ENCODE results near the gene VAMP1. TPM values are rescaled to one million over a fixed set of nuclear protein-coding genes. Genes with fewer than 3 reads are reported as not detected.
A peak's percentile ranks its signal among the peaks of the same experiment; 100 is the strongest.

Gene VAMP1
- total and polyA plus RNA-seq, 9 of the 15 experiments (the other 6 are each of a cell fraction or from before 2014, with no cell fraction given): 0.76 to 13.2 (median 4.2) TPM

DNA sequence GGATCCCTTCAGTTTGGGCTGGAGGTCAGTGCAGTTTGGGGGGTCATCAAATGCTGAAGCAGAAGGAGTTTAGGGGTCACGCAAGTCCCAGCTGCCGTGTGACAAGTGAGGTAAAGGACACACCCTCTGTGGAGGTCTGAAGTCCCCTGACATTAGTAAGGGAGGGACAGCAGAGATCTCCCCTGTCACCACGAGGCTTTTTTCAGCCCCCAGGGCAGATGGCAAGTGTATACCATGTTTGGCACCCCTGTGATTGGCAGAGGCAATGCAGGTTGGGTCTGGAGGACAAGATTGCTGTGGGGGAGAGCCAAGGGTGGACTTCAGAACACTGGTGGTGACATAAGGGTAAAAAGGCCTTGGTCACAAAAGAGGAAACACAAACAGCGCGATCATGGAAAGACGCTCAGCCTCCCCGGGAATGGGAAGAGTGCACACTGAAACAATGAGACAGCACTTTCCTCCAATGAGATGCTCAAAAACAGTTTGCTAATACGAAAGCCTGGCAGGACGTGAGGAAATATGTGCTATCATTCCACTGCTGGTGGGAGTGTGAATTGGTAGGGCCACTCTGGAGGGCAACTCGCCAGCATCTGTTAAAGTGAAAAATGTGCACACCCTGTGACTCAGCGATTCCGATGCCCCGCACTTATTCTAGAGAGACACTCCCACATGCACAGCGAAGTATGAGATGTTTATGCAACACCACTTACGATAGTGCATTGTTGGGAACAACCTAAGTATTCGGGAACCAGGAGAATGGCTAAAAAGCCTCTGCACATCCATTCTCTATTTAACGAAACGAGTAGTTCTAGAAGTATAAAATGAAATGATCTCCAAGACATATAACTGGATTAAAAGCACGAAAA lies 40.1 kb downstream of the VAMP1 start (continued):
- TF ChIP-seq CREB1 (IDR thresholded peaks at IDR 0.05): no peak
- no peak for TF ChIP-seq CREB1 (CRISPR knock-in tag; IDR thresholded peaks at IDR 0.05)
- TF ChIP-seq TFAP4 (CRISPR knock-in tag; IDR thresholded peaks at IDR 0.05; ENCODE audit: borderline replicate concordance): no peak; the same call in 1 of the 2 replicates
- TF ChIP-seq SOX6 (IDR thresholded peaks at IDR 0.05): peak; percentile 73
- TF ChIP-seq, protein P1, sequence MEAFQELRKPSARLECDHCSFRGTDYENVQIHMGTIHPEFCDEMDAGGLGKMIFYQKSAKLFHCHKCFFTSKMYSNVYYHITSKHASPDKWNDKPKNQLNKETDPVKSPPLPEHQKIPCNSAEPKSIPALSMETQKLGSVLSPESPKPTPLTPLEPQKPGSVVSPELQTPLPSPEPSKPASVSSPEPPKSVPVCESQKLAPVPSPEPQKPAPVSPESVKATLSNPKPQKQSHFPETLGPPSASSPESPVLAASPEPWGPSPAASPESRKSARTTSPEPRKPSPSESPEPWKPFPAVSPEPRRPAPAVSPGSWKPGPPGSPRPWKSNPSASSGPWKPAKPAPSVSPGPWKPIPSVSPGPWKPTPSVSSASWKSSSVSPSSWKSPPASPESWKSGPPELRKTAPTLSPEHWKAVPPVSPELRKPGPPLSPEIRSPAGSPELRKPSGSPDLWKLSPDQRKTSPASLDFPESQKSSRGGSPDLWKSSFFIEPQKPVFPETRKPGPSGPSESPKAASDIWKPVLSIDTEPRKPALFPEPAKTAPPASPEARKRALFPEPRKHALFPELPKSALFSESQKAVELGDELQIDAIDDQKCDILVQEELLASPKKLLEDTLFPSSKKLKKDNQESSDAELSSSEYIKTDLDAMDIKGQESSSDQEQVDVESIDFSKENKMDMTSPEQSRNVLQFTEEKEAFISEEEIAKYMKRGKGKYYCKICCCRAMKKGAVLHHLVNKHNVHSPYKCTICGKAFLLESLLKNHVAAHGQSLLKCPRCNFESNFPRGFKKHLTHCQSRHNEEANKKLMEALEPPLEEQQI (IDR thresholded peaks at IDR 0.05): no peak
- peak; percentile 78 for TF ChIP-seq MEIS2 (IDR thresholded peaks at IDR 0.05; ENCODE audit: partially characterized antibody)
- no peak for TF ChIP-seq ATF1 (CRISPR knock-in tag; IDR thresholded peaks at IDR 0.05)
- TF ChIP-seq ATF1 (tag; IDR thresholded peaks at IDR 0.05): peak; percentile 39; the same call in 1 of the 2 replicates
- TF ChIP-seq ZNF408 (CRISPR knock-in tag; IDR thresholded peaks at IDR 0.05; ENCODE audit: low read depth): no peak
- no peak for TF ChIP-seq ZNF143 (CRISPR knock-in tag; IDR thresholded peaks at IDR 0.05)
- peak; percentile 55; the same call in 1 of the 2 replicates for TF ChIP-seq CREM (IDR thresholded peaks at IDR 0.05; ENCODE audit: low read depth)
- no peak for TF ChIP-seq ZFP36 (IDR thresholded peaks at IDR 0.05; ENCODE audit: low read depth, low read length, partially characterized antibody)
- TF ChIP-seq YY1 (IDR thresholded peaks at IDR 0.05; ENCODE audit: borderline replicate concordance in 1 of 3, control insufficient read depth in 1 of 3, extremely low read depth in 1 of 3, insufficient read depth in 3 of 3, insufficient read length in 1 of 3, insufficient replicate concordance in 2 of 3, low read depth in 1 of 3, low read length in 2 of 3): no peak
- TF ChIP-seq TEAD4 (IDR thresholded peaks at IDR 0.05; ENCODE audit: low read length): peak; percentile 59; the same call in 1 of the 2 replicates
- TF ChIP-seq TEAD4 (CRISPR knock-in tag; IDR thresholded peaks at IDR 0.05; ENCODE audit: borderline replicate concordance): no peak
- peak; percentile 66 for TF ChIP-seq ATF7 (IDR thresholded peaks at IDR 0.05)
- peak; percentile 89 for TF ChIP-seq MAFK (IDR thresholded peaks at IDR 0.05; ENCODE audit: low read length)
- TF ChIP-seq EP400 (IDR thresholded peaks at IDR 0.05): peak; percentile 51; the same call in 1 of the 2 replicates
- TF ChIP-seq PURB (CRISPR knock-in tag; IDR thresholded peaks at IDR 0.05; ENCODE audit: low read depth): no peak
- no peak for TF ChIP-seq ARNT (IDR thresholded peaks at IDR 0.05)
- no peak for TF ChIP-seq KAT2B (IDR thresholded peaks at IDR 0.05; ENCODE audit: low read depth, low read length)
- no peak for TF ChIP-seq HMG20B (CRISPR knock-in tag; IDR thresholded peaks at IDR 0.05)
- no peak for TF ChIP-seq ZNF280B (CRISPR knock-in tag; IDR thresholded peaks at IDR 0.05)
- TF ChIP-seq, protein P2, sequence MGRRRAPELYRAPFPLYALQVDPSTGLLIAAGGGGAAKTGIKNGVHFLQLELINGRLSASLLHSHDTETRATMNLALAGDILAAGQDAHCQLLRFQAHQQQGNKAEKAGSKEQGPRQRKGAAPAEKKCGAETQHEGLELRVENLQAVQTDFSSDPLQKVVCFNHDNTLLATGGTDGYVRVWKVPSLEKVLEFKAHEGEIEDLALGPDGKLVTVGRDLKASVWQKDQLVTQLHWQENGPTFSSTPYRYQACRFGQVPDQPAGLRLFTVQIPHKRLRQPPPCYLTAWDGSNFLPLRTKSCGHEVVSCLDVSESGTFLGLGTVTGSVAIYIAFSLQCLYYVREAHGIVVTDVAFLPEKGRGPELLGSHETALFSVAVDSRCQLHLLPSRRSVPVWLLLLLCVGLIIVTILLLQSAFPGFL (CRISPR knock-in tag; IDR thresholded peaks at IDR 0.05): no peak
